Glutamatergic neuron (in vitro differentiated cells): ENCODE data around the gene STX18. TPM values are rescaled to one million over a fixed set of nuclear protein-coding genes. Genes with fewer than 3 reads are reported as not detected.
A peak's percentile ranks its signal among the peaks of the same experiment; 100 is the strongest.

Experiments
- DNase-seq: peaks from one replicate; pipeline ENCODE4 v3.0.0; 2022
- H3K27ac Mint-ChIP-seq: one replicate; pipeline ENCODE4 v1.8.0; 2020; ENCODE audit warnings: mild to moderate bottlenecking, mixed read lengths, inconsistent platforms; ENCODE audit not compliant: unreplicated experiment
- H3K27me3 Mint-ChIP-seq: one replicate; pipeline ENCODE4 v1.8.0; 2020; ENCODE audit warnings: mild to moderate bottlenecking, moderate library complexity, mixed read lengths, inconsistent platforms; ENCODE audit not compliant: unreplicated experiment
- H3K36me3 Mint-ChIP-seq: one replicate; pipeline ENCODE4 v1.8.0; 2020; ENCODE audit warnings: mild to moderate bottlenecking, mixed read lengths, inconsistent platforms; ENCODE audit not compliant: unreplicated experiment
- H3K4me1 Mint-ChIP-seq: one replicate; pipeline ENCODE4 v1.8.0; 2020; ENCODE audit warnings: mild to moderate bottlenecking, low read depth, mixed read lengths, inconsistent platforms; ENCODE audit not compliant: unreplicated experiment
- H3K4me3 Mint-ChIP-seq: one replicate; pipeline ENCODE4 v1.8.0; 2020; ENCODE audit warnings: mild to moderate bottlenecking, mixed read lengths, inconsistent platforms; ENCODE audit not compliant: unreplicated experiment
- H3K9me3 Mint-ChIP-seq: one replicate; pipeline ENCODE4 v1.8.0; 2020; ENCODE audit warnings: mild to moderate bottlenecking, moderate library complexity, mixed read lengths, inconsistent platforms; ENCODE audit not compliant: unreplicated experiment
- total RNA-seq: library from RNA; stranded (reverse); fragmentation: NEBNext Ultra II Directional; extraction: Animal tissue kit (Norgen Biotek cat#: 25700); gene quantifications from one replicate; pipeline ENCODE4 v1.2.1, GENCODE V29; 2021; ENCODE audit not compliant: unreplicated experiment
- TF ChIP-seq, protein P1 (sequence below): fragments of 200-600 bp; sonication (generic); IDR thresholded peaks from one replicate; pipeline ENCODE4 v1.5.0; 2021; ENCODE audit not compliant: partially characterized antibody, unreplicated experiment

Gene STX18
- total RNA-seq, 1 donor from 2014 or later = 26.3 TPM

DNA sequence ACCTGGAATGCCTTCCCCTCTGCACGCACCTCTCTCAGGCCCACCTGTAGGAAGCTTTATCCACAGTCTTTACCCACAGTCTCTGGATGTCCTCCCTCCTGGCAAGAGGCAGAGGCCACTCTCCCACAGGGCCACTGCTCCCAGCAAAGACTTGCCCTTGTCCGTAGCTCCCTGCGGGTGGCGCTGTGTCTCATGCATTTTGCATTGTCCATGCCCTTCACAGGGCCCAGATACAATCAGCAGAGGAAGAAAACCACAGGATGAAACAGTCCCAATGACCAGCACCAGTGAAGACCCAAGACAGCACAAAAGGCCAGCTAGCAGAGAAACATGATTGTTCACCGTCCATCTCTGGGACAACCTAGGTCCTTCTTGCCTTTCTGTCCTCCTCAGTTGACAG is 157.0 kb downstream of the STX18 start:
- Mint-ChIP-seq H3K27ac (no peak overlapping the region), H3K4me3 (peak overlapping the region; percentile 64), H3K36me3 (no peaks in the 10 kb centered on the region), H3K4me1 (peaks cover 14% of the 10 kb centered on the region), H3K9me3 (peaks cover 13% of the 10 kb centered on the region), H3K27me3 (peaks cover 21% of the 10 kb centered on the region)
- peak; percentile 78 for DNase-seq
- TF ChIP-seq, protein P1, sequence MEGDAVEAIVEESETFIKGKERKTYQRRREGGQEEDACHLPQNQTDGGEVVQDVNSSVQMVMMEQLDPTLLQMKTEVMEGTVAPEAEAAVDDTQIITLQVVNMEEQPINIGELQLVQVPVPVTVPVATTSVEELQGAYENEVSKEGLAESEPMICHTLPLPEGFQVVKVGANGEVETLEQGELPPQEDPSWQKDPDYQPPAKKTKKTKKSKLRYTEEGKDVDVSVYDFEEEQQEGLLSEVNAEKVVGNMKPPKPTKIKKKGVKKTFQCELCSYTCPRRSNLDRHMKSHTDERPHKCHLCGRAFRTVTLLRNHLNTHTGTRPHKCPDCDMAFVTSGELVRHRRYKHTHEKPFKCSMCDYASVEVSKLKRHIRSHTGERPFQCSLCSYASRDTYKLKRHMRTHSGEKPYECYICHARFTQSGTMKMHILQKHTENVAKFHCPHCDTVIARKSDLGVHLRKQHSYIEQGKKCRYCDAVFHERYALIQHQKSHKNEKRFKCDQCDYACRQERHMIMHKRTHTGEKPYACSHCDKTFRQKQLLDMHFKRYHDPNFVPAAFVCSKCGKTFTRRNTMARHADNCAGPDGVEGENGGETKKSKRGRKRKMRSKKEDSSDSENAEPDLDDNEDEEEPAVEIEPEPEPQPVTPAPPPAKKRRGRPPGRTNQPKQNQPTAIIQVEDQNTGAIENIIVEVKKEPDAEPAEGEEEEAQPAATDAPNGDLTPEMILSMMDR = peak; percentile 48

GRCh38 chr4:4383085-4383484 is 158.8 kb downstream of the STX18 start:
- H3K27ac Mint-ChIP-seq = no peak overlapping the region
- H3K4me3 Mint-ChIP-seq = no peak overlapping the region
- peaks cover 5% of the 10 kb centered on the region for H3K9me3 Mint-ChIP-seq
- H3K36me3 Mint-ChIP-seq = no peaks in the 10 kb centered on the region
- no peak for DNase-seq
- peaks cover 11% of the 10 kb centered on the region for H3K4me1 Mint-ChIP-seq
- TF ChIP-seq, protein P1 = no peak
- H3K27me3 Mint-ChIP-seq = peaks cover 13% of the 10 kb centered on the region

DNA sequence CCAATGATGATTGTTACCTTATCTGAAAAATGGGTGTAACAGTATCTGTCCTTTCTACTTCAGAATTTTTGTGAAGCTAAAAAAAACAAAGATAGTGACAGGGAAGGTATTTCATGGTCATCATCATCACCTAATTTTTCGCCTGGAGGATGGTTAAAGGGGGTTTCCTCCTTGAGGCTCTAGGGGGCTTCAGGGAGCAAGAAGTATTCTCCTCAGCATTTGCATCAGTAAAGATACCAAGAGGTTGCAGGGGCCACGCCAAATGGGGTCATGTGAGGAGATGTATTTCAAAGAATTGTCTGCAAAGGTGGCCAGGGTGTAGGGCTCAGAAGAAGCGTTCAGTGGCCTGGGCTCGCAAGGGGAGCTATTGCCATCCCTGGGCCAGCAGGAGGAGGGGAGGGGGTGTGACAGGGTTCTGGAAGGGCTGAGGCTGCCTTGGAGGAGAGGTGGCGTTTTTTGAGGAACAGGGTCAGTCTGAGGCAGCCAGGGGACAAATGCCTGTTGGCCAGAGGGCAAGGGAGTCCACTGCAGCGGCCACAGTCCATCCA is 162.2 kb downstream of the STX18 start:
- Mint-ChIP-seq H3K4me3 (no peak overlapping the region), H3K27me3 (peaks cover 6% of the 10 kb centered on the region)

GRCh38 chr4:4377732-4378460 is 164.0 kb downstream of the STX18 start:
- no peak overlapping the region for H3K4me3 Mint-ChIP-seq
- TF ChIP-seq, protein P1 = no peak
- DNase-seq = peak; percentile 75
- peaks cover 11% of the 10 kb centered on the region for H3K4me1 Mint-ChIP-seq
- H3K9me3 Mint-ChIP-seq = no peaks in the 10 kb centered on the region
- no peaks in the 10 kb centered on the region for H3K36me3 Mint-ChIP-seq
- H3K27ac Mint-ChIP-seq = peak overlapping the region; percentile 72
- peaks cover 3% of the 10 kb centered on the region for H3K27me3 Mint-ChIP-seq

More for the DNA sequence above, 162.2 kb downstream of the STX18 start:
- H3K4me1 Mint-ChIP-seq = peaks cover 17% of the 10 kb centered on the region
- H3K36me3 Mint-ChIP-seq = no peaks in the 10 kb centered on the region
- no peak overlapping the region for H3K27ac Mint-ChIP-seq
- peaks cover 4% of the 10 kb centered on the region for H3K9me3 Mint-ChIP-seq
- no peak for DNase-seq
- TF ChIP-seq, protein P1 = no peak

DNA sequence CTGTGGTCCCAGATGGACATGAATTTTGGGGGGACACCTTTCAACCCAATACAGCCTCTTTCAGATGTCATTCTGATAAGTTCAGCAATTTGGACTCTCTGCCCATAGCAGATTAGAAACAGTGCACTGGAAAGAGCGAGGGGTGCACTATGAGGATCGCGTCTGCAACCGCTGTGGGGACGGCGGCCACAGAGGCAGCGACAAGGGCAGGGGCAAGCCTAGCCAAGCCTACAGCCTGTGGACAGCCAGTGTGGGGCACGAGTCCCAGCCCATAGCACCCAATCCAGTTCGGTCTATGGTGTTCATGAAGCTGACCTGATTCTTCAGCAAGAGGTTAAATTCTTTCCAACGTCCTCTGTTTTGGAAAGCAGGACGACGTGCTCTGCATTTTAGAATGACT is 164.7 kb downstream of the STX18 start:
- no peaks in the 10 kb centered on the region for H3K36me3 Mint-ChIP-seq
- peaks cover 3% of the 10 kb centered on the region for H3K27me3 Mint-ChIP-seq
- H3K4me3 Mint-ChIP-seq = no peak overlapping the region
- H3K4me1 Mint-ChIP-seq = peaks cover 11% of the 10 kb centered on the region
- TF ChIP-seq, protein P1 = no peak
- H3K9me3 Mint-ChIP-seq = no peaks in the 10 kb centered on the region
- no peak for DNase-seq
- peak overlapping the region; percentile 33 for H3K27ac Mint-ChIP-seq
